Mononuclear cell (primary cell): Measurements from ENCODE around the gene CSNK1G1. TPM values are rescaled to one million over a fixed set of nuclear protein-coding genes. Genes with fewer than 3 reads are reported as not detected.
"Not testable (repeated sequence)": the region's sequence is repeated elsewhere in the genome, so short reads cannot be mapped to it uniquely, and the experiment has no call there.

ENCODE experiments used
- H3K27me3 ChIP-seq: 2 replicates; pipeline ENCODE4 v1.6.0; 2011; ENCODE audit warnings: low read length, control low read depth; ENCODE audit not compliant: insufficient read depth
- H3K4me1 ChIP-seq: 2 replicates; pipeline ENCODE4 v1.5.1; 2011; ENCODE audit warnings: mild to moderate bottlenecking, low read length, control low read depth; ENCODE audit not compliant: insufficient read depth
- H3K4me3 ChIP-seq: 2 replicates; pipeline ENCODE4 v1.5.1; 2011; ENCODE audit warnings: mild to moderate bottlenecking, low read length, moderate library complexity
- H3K9me3 ChIP-seq: 2 replicates; pipeline ENCODE4 v1.5.1; 2011; ENCODE audit warnings: low read depth, mild to moderate bottlenecking, control low read depth, low read length
- total RNA-seq: library from RNA; depleted of rRNA; stranded (reverse); fragments of >200 nt; gene quantifications from one replicate; pipeline ENCODE4 v1.2.3, GENCODE V29; 2012

The CSNK1G1 gene
- total RNA-seq, 1 donor: 16.1 TPM

DNA sequence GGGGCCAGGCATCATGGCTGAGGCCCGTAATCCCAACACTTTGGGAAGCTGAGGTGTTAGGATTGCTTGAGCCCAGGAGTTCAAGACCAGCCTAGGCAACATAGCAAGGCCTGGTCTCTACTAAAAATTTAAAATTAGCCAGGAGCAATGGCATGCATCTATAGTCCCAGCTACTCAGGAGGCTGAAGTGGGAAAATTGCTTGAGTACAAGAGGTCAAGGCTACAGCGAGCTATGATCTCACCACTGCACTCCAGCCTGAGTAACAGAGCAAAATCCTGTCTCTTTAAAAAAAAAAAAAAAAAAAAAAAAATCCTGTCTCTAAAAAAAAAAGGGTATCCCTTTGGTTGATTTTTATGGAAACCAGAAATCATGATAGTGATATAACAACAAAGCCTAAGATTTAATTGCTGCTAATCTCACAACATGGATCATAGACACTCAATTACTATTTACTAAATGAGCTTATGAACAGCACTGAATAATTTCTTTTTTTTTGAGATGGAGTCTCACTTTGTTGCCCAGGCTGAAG, 13.2 kb upstream of the CSNK1G1 start:
- H3K9me3 ChIP-seq: no peaks in the 10 kb centered on the region
- H3K4me3 ChIP-seq: no peak overlapping the region
- H3K27me3 ChIP-seq: no peaks in the 10 kb centered on the region
- H3K4me1 ChIP-seq: peaks cover 6% of the 10 kb centered on the region

DNA sequence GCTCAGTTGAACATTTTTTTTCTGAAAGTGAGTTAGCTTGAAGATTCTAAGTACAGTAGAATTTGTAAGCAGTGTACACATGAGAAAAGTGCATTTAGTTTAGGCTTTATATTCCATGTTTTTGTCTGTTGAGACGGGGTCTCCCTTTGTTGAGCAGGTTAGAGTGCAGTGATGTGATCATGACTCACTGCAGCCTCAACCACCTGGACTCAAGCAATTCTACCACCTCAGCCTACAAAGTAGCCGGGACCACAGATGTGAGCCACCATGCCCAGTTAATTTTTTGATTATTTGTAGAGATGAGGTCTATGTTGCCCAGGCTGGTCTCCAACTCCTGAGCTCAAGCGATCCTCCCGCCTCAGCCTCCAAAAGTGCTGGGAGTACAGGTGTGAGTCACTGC, 5.3 kb upstream of the CSNK1G1 start:
- H3K4me3 ChIP-seq: no peak overlapping the region
- H3K9me3 ChIP-seq: no peaks in the 10 kb centered on the region
- H3K4me1 ChIP-seq: peaks cover 4% of the 10 kb centered on the region
- no peaks in the 10 kb centered on the region for H3K27me3 ChIP-seq

DNA sequence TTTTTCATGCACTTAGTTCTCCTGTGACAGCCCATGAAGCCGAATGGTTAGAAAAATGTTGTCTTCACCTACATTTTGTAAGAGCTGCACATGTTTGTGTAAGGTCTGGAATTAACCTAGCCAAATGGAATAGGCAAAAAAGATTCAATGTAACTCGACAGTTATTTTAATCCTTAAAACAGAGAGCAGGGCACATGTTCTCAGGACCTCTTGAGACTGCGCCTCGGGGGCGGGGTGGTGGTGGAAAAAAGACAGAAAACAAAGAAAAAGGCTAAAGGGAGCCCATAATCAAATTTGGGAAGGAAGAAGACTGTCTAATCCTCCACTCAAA, 702 bp upstream of the CSNK1G1 start:
- Histone ChIP-seq H3K4me3 (peak overlapping the region; percentile 85), H3K9me3 (no peaks in the 10 kb centered on the region), H3K4me1 (peaks cover 14% of the 10 kb centered on the region), H3K27me3 (no peaks in the 10 kb centered on the region)

DNA sequence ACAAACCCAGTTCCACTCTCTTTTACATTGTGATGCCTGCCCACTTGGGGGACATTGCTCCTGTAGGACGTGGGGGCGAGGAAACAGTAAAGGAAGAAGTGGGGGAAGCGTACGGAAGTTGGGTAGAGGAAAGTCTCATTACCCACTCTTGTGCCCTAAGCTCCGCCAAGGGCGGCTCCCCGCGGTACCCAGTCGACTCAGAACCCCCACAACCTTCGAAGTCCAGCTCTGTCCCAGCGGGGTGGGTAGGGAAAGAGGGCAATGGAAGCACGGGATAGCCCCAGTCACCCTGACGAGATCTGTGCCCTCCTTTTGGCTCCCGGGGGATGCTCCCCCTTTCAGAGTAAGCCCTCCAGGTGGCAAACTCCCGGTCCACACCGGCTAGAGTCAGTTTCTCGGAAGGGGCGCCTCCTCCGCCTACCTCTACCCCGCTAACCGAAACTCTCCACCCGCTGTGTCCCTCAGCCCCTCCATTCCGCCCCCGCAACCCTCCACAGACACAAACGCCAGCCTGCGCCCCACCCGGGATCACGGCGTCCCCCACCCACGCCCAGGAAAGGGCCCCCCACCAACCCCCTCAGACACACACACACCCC, 527 bp downstream of the CSNK1G1 start:
- peak overlapping the region; percentile 85 for H3K4me3 ChIP-seq
- H3K4me1 ChIP-seq: peaks cover 18% of the 10 kb centered on the region
- H3K27me3 ChIP-seq: no peaks in the 10 kb centered on the region
- no peaks in the 10 kb centered on the region for H3K9me3 ChIP-seq

DNA sequence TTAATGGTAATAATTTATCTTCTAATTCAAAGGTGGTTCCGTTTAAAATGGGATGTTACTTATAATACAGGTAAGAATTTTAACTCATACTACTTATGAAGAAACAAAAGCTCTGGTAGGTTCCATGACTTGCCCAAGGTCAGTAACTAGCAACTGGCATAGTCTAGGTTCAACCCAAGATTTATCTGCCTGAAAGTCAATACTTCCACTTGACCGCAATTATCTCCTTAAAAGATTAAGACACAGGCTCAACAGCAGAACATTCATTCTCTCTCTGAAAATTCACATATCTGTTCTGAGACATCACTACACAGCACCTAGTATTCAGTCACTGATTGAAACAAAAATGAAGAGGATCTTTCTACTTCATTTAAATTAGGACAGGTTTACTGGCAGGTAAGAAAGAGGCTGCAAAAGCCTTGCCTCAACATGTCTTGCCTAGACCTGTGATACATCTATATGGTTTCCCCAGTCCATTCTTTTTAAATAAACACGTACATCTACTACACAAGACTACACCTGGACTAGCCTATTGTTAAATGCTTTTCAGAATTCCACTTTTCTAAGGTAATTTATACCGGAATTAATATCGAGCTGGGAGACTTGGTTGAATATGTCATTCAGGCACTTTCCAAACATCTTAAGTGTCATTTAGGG, 1.2 kb downstream of the CSNK1G1 start:
- H3K9me3 ChIP-seq: no peaks in the 10 kb centered on the region
- H3K27me3 ChIP-seq: no peaks in the 10 kb centered on the region
- peaks cover 18% of the 10 kb centered on the region for H3K4me1 ChIP-seq
- peak overlapping the region; percentile 85 for H3K4me3 ChIP-seq

DNA sequence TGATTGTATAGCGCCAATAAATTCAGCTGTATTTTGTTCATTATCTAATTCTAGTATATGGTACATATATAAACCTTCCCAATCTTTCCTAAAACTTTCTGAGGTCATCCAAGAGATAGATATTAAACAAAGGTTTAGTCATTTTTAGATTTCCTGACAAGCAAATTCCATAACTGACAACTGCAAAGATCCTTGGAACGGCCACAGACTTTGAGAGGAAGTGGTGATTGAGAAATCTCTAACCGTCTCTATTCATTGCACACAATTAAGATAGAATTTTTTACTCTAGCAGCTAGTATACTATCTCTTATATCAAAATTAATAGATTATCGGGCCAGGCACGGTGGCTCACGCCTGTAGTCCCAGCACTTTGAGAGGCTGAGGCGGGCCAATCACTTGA, 4.7 kb downstream of the CSNK1G1 start:
- no peak overlapping the region for H3K4me3 ChIP-seq
- H3K4me1 ChIP-seq: peaks cover 14% of the 10 kb centered on the region
- H3K9me3 ChIP-seq: no peaks in the 10 kb centered on the region
- no peaks in the 10 kb centered on the region for H3K27me3 ChIP-seq

DNA sequence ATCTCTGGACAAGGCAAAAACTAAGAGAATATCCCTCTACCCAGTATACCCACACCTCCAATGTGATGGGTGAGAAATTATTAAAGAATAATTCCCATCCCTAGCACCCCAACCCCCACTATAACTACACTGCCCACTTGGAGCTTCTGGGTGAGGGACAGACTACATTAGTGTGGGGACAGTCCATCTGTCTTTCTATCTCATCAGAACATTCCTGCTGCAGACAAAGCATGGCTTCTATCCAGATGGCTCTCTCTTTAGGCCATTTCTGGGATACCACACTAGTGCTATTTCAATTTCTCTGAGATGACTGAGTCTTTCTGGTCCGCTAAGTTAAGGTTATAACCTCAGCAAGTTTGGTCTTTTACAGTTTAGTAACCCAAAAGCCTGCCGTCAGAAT, 6.6 kb downstream of the CSNK1G1 start:
- Histone ChIP-seq H3K4me3 (no peak overlapping the region), H3K27me3 (no peaks in the 10 kb centered on the region), H3K4me1 (peaks cover 8% of the 10 kb centered on the region), H3K9me3 (no peaks in the 10 kb centered on the region)

DNA sequence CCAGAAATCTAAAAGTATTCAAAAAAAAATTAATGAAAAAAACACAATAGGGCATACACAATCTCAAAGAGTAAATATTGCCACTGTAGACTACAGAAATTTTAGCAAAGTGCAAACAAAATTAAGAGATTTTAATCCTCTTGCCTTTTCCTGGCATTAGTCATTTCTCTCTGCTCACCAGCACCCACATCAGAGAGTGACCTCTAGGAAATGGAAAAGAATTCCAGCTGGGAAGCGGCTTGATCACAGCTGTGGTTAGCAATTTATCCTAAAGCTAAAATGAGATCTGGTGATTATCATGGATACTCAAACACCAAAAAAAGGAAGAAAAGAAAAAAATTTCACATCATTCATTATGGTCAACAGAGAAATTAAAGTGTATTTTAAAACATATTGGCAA, 7.5 kb downstream of the CSNK1G1 start:
- no peaks in the 10 kb centered on the region for H3K27me3 ChIP-seq
- H3K4me1 ChIP-seq: peaks cover 8% of the 10 kb centered on the region
- H3K9me3 ChIP-seq: no peaks in the 10 kb centered on the region
- H3K4me3 ChIP-seq: no peak overlapping the region

DNA sequence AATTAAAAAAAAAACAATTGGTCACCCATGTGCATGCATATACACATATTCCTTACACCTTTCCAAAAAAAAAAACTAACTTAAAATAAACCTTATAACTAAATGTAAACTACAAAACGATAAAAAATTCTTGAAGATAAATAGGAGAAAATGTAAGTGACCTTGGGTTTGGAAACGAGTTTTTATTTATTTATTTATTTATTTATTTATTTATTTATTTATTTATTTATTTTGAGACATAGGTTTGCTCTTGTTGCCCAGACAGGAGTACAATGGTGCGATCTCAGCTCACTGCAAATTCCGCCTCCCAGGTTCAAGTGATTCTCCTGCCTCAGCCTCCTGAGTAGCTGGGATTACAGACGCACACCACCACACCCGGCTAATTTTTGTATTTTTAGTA, 9.7 kb downstream of the CSNK1G1 start:
- H3K4me1 ChIP-seq, H3K9me3 ChIP-seq, H3K4me3 ChIP-seq, H3K27me3 ChIP-seq: not testable (repeated sequence)

DNA sequence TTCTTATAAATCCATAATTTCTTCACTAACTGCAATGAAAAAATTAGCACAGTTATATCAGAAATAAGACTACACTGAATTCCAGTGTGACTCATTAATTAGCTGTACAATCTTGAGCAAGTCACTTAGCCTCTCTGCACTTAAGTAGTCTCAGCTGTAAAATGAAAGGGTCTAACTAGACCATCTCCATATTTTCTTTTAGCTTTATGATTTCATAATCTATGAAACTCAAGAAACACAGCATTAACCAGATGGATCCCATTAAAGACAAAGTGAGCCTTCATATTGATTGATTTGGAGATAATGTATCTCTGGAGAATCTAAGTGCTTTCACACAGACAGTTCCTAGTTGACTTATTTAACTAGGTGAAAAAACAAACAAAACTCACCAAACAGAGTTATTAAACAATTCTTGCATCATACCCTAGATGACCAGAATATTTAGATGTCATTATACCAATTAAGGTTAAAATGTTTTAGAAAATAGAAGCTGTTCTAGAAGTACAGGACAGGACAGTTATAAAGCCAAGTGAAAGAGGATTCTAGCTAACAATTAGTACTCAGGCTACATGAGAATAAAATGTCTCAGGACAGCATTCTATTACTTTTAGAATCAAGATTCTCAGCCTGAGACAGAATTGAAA, 11.2 kb downstream of the CSNK1G1 start:
- no peaks in the 10 kb centered on the region for H3K4me1 ChIP-seq
- no peak overlapping the region for H3K4me3 ChIP-seq
- no peaks in the 10 kb centered on the region for H3K9me3 ChIP-seq
- no peaks in the 10 kb centered on the region for H3K27me3 ChIP-seq

DNA sequence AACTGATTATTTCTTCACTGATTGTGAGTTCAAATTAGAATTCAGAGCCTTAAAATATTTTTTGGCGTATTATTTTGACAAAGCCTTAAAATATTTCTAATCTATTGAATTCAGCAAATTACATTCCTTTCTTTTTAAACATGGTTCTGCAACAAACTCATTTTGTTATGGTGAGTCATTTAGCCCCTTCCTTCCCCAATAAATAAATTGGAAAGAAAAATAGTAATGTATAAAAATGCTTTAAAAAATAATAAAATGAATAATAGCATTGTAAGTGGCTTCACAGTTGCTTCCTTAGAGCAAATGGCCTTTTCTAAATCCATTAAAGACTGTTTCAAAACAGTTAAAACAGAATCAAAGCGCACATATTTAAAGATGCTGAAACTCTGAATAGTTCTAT, 12.1 kb downstream of the CSNK1G1 start:
- no peaks in the 10 kb centered on the region for H3K9me3 ChIP-seq
- H3K27me3 ChIP-seq: no peaks in the 10 kb centered on the region
- H3K4me1 ChIP-seq: no peaks in the 10 kb centered on the region
- H3K4me3 ChIP-seq: no peak overlapping the region

DNA sequence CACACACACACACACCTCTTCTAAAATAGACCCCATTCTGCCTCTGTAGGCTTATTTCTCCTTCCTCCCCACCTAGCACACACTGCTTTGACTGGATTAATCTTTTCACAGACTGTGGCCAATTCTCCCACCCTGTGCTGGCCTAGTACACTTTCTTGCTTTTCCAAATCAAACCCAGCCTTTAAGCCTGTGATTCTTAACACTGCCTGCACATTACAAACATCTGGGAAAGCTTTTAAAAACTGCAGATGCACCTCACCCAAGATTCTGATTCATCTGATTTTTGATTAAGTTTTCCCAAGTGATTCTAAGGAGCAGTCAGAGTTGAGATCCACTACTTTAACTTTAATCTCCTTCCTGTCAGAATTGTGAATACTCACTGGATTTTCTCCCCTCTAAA, 12.8 kb downstream of the CSNK1G1 start:
- Histone ChIP-seq H3K9me3 (no peaks in the 10 kb centered on the region), H3K4me3 (no peak overlapping the region), H3K27me3 (no peaks in the 10 kb centered on the region), H3K4me1 (no peaks in the 10 kb centered on the region)

DNA sequence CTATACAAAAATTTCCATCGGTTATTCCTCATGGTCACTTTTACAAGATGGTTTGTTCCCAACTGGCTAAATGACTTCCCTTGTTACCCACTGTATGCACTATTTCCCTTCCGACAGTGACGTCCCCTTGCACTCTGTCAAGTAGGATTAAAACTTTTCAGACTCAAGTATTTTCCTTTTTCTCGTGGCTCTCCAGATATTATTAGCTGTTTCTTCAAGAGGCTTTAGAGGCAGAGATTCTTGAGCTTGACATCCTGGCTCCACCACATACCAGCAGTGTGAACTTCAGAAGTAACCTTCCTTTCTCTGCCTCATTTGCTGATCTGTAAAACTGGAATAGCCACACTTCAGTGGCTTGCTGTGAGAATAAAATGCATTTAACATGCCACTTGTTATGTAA, 14.0 kb downstream of the CSNK1G1 start:
- Histone ChIP-seq H3K4me1 (no peaks in the 10 kb centered on the region), H3K9me3 (no peaks in the 10 kb centered on the region), H3K4me3 (no peak overlapping the region), H3K27me3 (no peaks in the 10 kb centered on the region)

DNA sequence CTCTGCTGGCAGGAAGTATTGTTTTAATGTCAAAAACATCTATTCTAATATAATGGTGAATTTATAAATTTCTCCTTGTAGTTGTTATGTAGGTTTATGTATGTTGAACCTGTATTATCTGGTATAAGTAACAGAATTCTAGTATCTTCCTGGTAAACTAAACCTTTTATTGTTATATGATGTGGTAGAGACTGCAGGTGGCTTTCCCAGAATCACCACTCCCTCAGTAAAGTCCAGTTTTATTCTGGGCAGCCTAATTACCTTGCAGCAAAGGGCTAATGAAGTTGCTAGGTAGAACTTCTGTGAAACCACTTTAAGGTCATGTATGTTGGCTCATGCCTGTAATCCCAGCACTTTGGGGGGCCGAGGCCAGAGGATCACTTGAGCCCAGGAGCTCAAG, 15.6 kb downstream of the CSNK1G1 start:
- H3K4me1 ChIP-seq: peaks cover 6% of the 10 kb centered on the region
- H3K27me3 ChIP-seq: no peaks in the 10 kb centered on the region
- H3K4me3 ChIP-seq: no peak overlapping the region
- H3K9me3 ChIP-seq: no peaks in the 10 kb centered on the region

DNA sequence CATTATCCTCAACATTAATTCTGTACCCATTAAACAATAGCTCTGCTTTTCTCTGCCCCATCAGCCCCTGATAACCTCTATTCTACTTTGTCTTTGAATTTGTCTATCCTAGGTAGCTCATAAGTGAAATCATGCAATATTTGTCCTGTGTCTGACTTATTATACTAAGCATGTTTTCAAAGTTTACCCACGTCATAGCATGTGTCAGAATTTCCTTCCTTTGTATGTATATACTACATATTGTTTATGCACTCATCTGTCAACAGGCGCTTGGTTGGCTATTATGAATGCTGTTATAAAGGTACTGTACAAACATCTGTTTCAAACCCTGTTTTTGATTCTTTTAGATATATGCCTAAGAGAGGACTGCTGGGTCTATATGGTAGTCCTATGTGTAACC, 18.2 kb downstream of the CSNK1G1 start:
- Histone ChIP-seq H3K9me3 (no peaks in the 10 kb centered on the region), H3K4me3 (no peak overlapping the region), H3K4me1 (peaks cover 10% of the 10 kb centered on the region), H3K27me3 (no peaks in the 10 kb centered on the region)
